ENCODE measurements around the gene INPP5D. TPM values are rescaled to one million over a fixed set of nuclear protein-coding genes. Genes with fewer than 3 reads are reported as not detected.

The INPP5D gene
- total and polyA plus RNA-seq, 2 donors, result 26.6 to 42.0 TPM

DNA sequence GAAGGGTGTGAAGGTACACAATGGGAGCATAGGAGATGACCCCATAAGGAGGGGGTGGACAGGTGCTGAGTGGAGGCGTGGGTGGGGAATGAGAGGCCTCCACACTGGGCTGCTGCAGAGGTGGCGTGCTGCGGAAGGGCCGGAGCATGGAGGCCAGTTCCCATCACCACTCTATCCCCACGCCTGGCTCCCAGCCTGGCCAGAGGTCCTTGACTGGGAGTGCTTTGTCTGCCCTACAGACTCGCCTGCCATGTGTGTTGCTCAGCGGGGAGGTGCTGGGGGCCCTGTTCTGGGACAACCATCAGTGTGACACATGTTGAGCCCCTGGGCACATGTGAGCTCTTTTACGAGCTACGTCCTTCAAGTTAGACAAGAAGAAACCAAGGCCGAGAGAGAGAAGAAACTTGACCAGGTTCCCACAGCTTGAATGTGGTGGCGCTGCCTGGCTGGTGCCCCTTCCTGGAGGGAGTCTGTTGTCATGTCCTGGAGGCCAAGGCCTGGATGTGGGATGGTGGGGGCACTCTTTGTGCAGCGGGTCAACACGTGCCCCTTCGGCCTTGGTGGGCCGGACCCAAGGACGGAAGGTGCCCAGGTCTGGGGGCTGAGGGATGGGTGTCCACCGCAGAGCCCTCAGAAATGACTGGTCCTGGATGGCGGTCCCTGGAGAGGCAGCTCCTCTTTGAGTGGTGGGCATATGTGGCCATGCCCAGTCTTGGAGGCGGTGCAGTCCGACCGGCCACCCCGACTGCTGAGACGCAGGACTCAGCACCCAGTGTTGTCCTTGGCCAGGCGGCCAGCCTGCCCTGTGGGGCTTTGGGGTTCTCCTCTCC lies 1.2 kb upstream of the INPP5D start:
- 95% methylated on average over 24 of the region's 24 CpGs for WGBS
- H3K27ac ChIP-seq (ENCODE audit: low read depth in 1 of 2, low read length in 1 of 2), result peak overlapping the region in 1 of 2 donors; percentile 89
- peaks cover 0 to 12% of the 10 kb centered on the region in 2 donors for H3K27me3 ChIP-seq (ENCODE audit: control insufficient read depth in 2 of 2, insufficient read depth in 1 of 2, low read length in 1 of 2)
- no peaks in the 10 kb centered on the region for H3K9me3 ChIP-seq (ENCODE audit: control insufficient read depth in 2 of 2, insufficient read depth in 1 of 2, low read length in 1 of 2)
- DNase-seq (ENCODE audit: low read depth in 6 of 9, low spot score in 9 of 9), result no peak
- H3K36me3 ChIP-seq (ENCODE audit: control insufficient read depth in 2 of 2, insufficient read depth in 2 of 2, low read length in 1 of 2), result peaks cover 3 to 8% of the 10 kb centered on the region in 2 donors
- H3K4me1 ChIP-seq (ENCODE audit: control insufficient read depth in 2 of 2, insufficient read depth in 2 of 2, low read length in 2 of 2), result peaks cover 29 to 47% of the 10 kb centered on the region in 2 donors
- no peak overlapping the region for H3K4me3 ChIP-seq (ENCODE audit: low read length in 2 of 2)

DNA sequence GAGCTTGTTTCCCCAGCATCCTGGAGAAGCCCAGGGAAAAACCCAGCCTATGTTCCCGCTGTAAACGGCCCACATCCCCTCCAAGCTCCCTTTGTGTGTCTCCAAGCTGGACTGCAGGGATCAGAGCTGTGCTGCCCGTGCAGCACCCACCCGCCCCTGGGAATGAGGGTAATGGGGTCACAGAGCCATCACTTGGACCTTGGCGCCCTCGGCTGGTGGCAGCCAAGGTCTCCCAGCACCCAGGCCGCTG lies 670 bp upstream of the INPP5D start:
- peaks cover 33 to 48% of the 10 kb centered on the region in 2 donors for H3K4me1 ChIP-seq (ENCODE audit: control insufficient read depth in 2 of 2, insufficient read depth in 2 of 2, low read length in 2 of 2)
- 55% methylated on average over 7 of the region's 7 CpGs for WGBS

DNA sequence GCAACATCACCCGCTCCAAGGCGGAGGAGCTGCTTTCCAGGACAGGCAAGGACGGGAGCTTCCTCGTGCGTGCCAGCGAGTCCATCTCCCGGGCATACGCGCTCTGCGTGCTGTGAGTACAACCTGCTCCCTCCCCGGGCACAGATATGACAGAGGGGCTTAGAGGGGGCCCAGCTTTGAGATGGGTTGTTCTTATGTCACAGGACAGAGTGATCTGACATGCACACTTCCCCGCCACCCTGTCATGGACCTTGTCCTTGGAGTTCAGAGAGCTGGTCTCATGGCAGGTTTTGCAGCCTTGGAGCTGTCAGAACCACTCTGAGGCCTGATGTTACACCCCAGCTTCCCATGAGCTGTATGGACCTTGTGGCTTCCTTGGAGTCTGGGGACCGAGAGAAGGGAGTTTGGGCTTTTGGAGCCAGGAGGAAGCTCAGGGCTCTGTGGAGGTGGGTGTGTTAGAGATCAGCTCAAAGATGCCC lies 398 bp downstream of the INPP5D start:
- Histone ChIP-seq H3K4me3 (ENCODE audit: low read length in 2 of 2) (peak overlapping the region; percentile 70 to 77), H3K9me3 (ENCODE audit: control insufficient read depth in 2 of 2, insufficient read depth in 1 of 2, low read length in 1 of 2) (no peaks in the 10 kb centered on the region), H3K27me3 (ENCODE audit: control insufficient read depth in 2 of 2, insufficient read depth in 1 of 2, low read length in 1 of 2) (no peaks in the 10 kb centered on the region), H3K36me3 (ENCODE audit: control insufficient read depth in 2 of 2, insufficient read depth in 2 of 2, low read length in 1 of 2) (peaks cover 15% of the 10 kb centered on the region in 2 donors), H3K27ac (ENCODE audit: low read depth in 1 of 2, low read length in 1 of 2) (peak overlapping the region; percentile 89), H3K4me1 (ENCODE audit: control insufficient read depth in 2 of 2, insufficient read depth in 2 of 2, low read length in 2 of 2) (peaks cover 34 to 52% of the 10 kb centered on the region in 2 donors)
- peak in 1 of 9 donors; percentile 51 for DNase-seq (ENCODE audit: low read depth in 6 of 9, low spot score in 9 of 9)
- 10% methylated on average over 13 of the region's 13 CpGs for WGBS

More for the DNA sequence above, 670 bp upstream of the INPP5D start:
- H3K4me3 ChIP-seq (ENCODE audit: low read length in 2 of 2), result peak overlapping the region in 1 of 2 donors; percentile 77
- peaks cover 9 to 13% of the 10 kb centered on the region in 2 donors for H3K36me3 ChIP-seq (ENCODE audit: control insufficient read depth in 2 of 2, insufficient read depth in 2 of 2, low read length in 1 of 2)
- peaks cover 0 to 7% of the 10 kb centered on the region in 2 donors for H3K27me3 ChIP-seq (ENCODE audit: control insufficient read depth in 2 of 2, insufficient read depth in 1 of 2, low read length in 1 of 2)
- peak overlapping the region; percentile 89 for H3K27ac ChIP-seq (ENCODE audit: low read depth in 1 of 2, low read length in 1 of 2)
- no peaks in the 10 kb centered on the region for H3K9me3 ChIP-seq (ENCODE audit: control insufficient read depth in 2 of 2, insufficient read depth in 1 of 2, low read length in 1 of 2)
- DNase-seq (ENCODE audit: low read depth in 6 of 9, low spot score in 9 of 9), result no peak

DNA sequence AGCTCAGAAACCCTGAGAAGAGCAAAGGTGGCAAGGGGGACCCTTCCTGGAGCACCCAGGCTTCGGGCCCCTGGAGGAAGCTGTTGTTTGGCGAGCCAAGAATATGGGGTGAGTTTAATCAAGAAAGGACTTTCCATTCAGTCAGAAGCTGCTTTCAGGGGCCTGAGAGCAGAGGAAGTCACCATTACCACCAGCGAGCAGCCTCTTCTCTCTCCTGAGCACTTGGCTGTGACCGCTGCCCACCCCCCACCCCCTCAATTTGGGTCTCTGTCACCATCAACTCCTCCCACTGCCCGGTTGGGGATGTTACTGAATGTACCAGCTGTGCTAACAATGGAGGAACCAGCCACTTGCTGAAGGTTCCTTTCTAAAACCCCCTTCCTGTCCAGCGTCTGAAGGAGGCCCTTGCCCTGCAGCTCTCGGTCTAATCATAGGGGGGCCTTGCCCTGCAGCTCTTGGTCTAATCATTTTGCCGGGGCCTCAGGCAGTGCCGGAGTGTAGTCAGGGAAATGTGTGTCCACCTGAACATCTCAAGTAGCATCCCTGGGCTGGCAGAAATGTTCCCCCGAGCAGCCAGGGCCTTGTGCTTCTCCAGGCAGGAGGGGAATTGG lies 943 bp downstream of the INPP5D start:
- peak in 1 of 9 donors; percentile 53 for DNase-seq (ENCODE audit: low read depth in 6 of 9, low spot score in 9 of 9)
- peaks cover 34 to 52% of the 10 kb centered on the region in 2 donors for H3K4me1 ChIP-seq (ENCODE audit: control insufficient read depth in 2 of 2, insufficient read depth in 2 of 2, low read length in 2 of 2)
- H3K27ac ChIP-seq (ENCODE audit: low read depth in 1 of 2, low read length in 1 of 2), result peak overlapping the region; percentile 89
- 10% methylated on average over 10 of the region's 10 CpGs for WGBS
- H3K36me3 ChIP-seq (ENCODE audit: control insufficient read depth in 2 of 2, insufficient read depth in 2 of 2, low read length in 1 of 2), result peaks cover 18% of the 10 kb centered on the region in 2 donors
- no peaks in the 10 kb centered on the region for H3K27me3 ChIP-seq (ENCODE audit: control insufficient read depth in 2 of 2, insufficient read depth in 1 of 2, low read length in 1 of 2)
- peak overlapping the region; percentile 70 to 77 for H3K4me3 ChIP-seq (ENCODE audit: low read length in 2 of 2)
- H3K9me3 ChIP-seq (ENCODE audit: control insufficient read depth in 2 of 2, insufficient read depth in 1 of 2, low read length in 1 of 2), result no peaks in the 10 kb centered on the region

- H3K9me3 ChIP-seq (ENCODE audit: control insufficient read depth in 2 of 2, insufficient read depth in 1 of 2, low read length in 1 of 2), result no peaks in the 10 kb centered on the region
- H3K4me3 ChIP-seq (ENCODE audit: low read length in 2 of 2), result peak overlapping the region; percentile 70 to 77
- DNase-seq (ENCODE audit: low read depth in 6 of 9, low spot score in 9 of 9), result peak in 1 of 9 donors; percentile 40
- H3K4me1 ChIP-seq (ENCODE audit: control insufficient read depth in 2 of 2, insufficient read depth in 2 of 2, low read length in 2 of 2), result peaks cover 34 to 52% of the 10 kb centered on the region in 2 donors
- H3K27me3 ChIP-seq (ENCODE audit: control insufficient read depth in 2 of 2, insufficient read depth in 1 of 2, low read length in 1 of 2), result no peaks in the 10 kb centered on the region
- peaks cover 21 to 25% of the 10 kb centered on the region in 2 donors for H3K36me3 ChIP-seq (ENCODE audit: control insufficient read depth in 2 of 2, insufficient read depth in 2 of 2, low read length in 1 of 2)
- peak overlapping the region; percentile 51 to 64 for H3K27ac ChIP-seq (ENCODE audit: low read depth in 1 of 2, low read length in 1 of 2)
- WGBS, result 22% methylated on average over 12 of the region's 12 CpGs
Observed at GRCh38 chr2:233061591-233062450, 1.7 kb downstream of the INPP5D start.

DNA sequence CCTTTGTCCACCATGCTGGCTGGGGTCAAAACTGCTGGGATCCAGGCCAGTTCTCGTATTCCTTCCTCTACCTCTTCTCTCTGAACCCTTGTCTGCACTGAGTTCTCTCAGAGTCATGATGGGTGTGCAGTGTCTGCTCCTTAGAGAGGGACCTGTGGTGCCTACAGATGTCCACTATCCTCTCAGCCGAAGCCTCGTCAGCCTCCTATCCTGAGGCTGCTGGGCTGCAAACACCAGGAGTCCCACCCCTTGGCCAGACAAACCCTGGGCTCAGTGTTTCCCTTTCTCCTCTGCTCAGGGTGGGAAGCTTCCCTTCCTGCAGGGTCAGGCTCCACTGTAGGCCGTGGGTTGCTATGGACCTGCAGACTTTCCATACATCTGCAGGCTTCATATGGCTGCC lies 2.3 kb downstream of the INPP5D start:
- H3K27ac ChIP-seq (ENCODE audit: low read depth in 1 of 2, low read length in 1 of 2), result peak overlapping the region; percentile 51 to 70
- 65% methylated on average over 4 of the region's 4 CpGs for WGBS
- H3K4me3 ChIP-seq (ENCODE audit: low read length in 2 of 2), result peak overlapping the region; percentile 70 to 77
- DNase-seq (ENCODE audit: low read depth in 6 of 9, low spot score in 9 of 9), result no peak
- H3K4me1 ChIP-seq (ENCODE audit: control insufficient read depth in 2 of 2, insufficient read depth in 2 of 2, low read length in 2 of 2), result peaks cover 34 to 52% of the 10 kb centered on the region in 2 donors
- peaks cover 21 to 32% of the 10 kb centered on the region in 2 donors for H3K36me3 ChIP-seq (ENCODE audit: control insufficient read depth in 2 of 2, insufficient read depth in 2 of 2, low read length in 1 of 2)
- no peaks in the 10 kb centered on the region for H3K9me3 ChIP-seq (ENCODE audit: control insufficient read depth in 2 of 2, insufficient read depth in 1 of 2, low read length in 1 of 2)
- H3K27me3 ChIP-seq (ENCODE audit: control insufficient read depth in 2 of 2, insufficient read depth in 1 of 2, low read length in 1 of 2), result no peaks in the 10 kb centered on the region

- no peak for DNase-seq (ENCODE audit: low read depth in 6 of 9, low spot score in 9 of 9)
- no peaks in the 10 kb centered on the region for H3K27me3 ChIP-seq (ENCODE audit: control insufficient read depth in 2 of 2, insufficient read depth in 1 of 2, low read length in 1 of 2)
- H3K4me3 ChIP-seq (ENCODE audit: low read length in 2 of 2), result peak overlapping the region in 1 of 2 donors; percentile 77
- 34% methylated on average over 6 of the region's 6 CpGs for WGBS
- H3K9me3 ChIP-seq (ENCODE audit: control insufficient read depth in 2 of 2, insufficient read depth in 1 of 2, low read length in 1 of 2), result no peaks in the 10 kb centered on the region
- H3K27ac ChIP-seq (ENCODE audit: low read depth in 1 of 2, low read length in 1 of 2), result no peak overlapping the region
- H3K36me3 ChIP-seq (ENCODE audit: control insufficient read depth in 2 of 2, insufficient read depth in 2 of 2, low read length in 1 of 2), result peaks cover 21 to 36% of the 10 kb centered on the region in 2 donors
- H3K4me1 ChIP-seq (ENCODE audit: control insufficient read depth in 2 of 2, insufficient read depth in 2 of 2, low read length in 2 of 2), result peaks cover 34 to 52% of the 10 kb centered on the region in 2 donors
Observed at GRCh38 chr2:233062946-233063268, 2.8 kb downstream of the INPP5D start.

DNA sequence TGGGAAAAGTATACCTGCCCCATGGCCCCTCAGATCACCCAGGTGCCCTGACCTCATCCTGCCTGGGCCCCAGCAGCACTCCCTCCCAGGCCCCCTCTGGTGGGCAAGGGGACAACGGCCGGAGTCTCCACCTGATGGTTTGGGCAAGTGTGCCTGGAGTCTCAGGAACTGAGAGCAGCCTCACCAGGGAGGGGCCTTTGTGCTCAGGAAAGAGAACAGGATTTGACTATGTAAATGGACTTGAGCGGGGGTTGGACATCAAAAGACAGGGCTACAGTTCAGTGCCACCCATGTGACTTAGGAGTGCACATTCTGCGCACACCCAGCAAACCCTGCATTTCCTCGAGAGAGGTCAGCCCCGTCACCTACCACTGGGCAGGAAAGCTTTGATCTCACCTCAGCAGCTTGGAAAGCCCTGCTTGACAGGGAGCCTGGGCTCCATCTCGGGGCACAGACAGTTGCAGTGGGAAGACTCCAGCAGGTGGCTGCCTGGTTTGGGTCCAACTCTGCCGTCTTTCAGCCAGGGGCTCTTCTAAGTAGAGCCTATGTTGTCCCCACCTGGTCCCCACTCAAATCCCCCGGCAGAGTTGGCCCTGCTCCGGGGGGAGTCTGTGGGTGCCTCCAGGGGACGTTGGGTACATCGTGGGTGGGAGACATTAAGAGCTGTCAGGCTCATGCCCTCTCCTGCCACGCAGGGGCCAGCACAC lies 3.3 kb downstream of the INPP5D start:
- H3K36me3 ChIP-seq (ENCODE audit: control insufficient read depth in 2 of 2, insufficient read depth in 2 of 2, low read length in 1 of 2), result peaks cover 21 to 38% of the 10 kb centered on the region in 2 donors
- no peaks in the 10 kb centered on the region for H3K27me3 ChIP-seq (ENCODE audit: control insufficient read depth in 2 of 2, insufficient read depth in 1 of 2, low read length in 1 of 2)
- H3K4me1 ChIP-seq (ENCODE audit: control insufficient read depth in 2 of 2, insufficient read depth in 2 of 2, low read length in 2 of 2), result peaks cover 34 to 52% of the 10 kb centered on the region in 2 donors
- H3K4me3 ChIP-seq (ENCODE audit: low read length in 2 of 2), result peak overlapping the region in 1 of 2 donors; percentile 77
- no peaks in the 10 kb centered on the region for H3K9me3 ChIP-seq (ENCODE audit: control insufficient read depth in 2 of 2, insufficient read depth in 1 of 2, low read length in 1 of 2)
- H3K27ac ChIP-seq (ENCODE audit: low read depth in 1 of 2, low read length in 1 of 2), result no peak overlapping the region
- WGBS, result 26% methylated on average over 13 of the region's 13 CpGs
- DNase-seq (ENCODE audit: low read depth in 6 of 9, low spot score in 9 of 9), result peak in 1 of 9 donors; percentile 46
